NT2/D1 (cell line): ENCODE measurements around the gene NTM.

Experiments used
- SUZ12 ChIP-seq: IDR thresholded peaks from 2 replicates; pipeline ENCODE4 v1.6.1; 2011; ENCODE audit not compliant: insufficient read length, insufficient read depth; ENCODE audit errors: extremely low read depth
- ZNF274 ChIP-seq: IDR thresholded peaks from 2 replicates; pipeline ENCODE4 v1.6.1; 2011; ENCODE audit warnings: mild to moderate bottlenecking, low read depth, low read length

DNA sequence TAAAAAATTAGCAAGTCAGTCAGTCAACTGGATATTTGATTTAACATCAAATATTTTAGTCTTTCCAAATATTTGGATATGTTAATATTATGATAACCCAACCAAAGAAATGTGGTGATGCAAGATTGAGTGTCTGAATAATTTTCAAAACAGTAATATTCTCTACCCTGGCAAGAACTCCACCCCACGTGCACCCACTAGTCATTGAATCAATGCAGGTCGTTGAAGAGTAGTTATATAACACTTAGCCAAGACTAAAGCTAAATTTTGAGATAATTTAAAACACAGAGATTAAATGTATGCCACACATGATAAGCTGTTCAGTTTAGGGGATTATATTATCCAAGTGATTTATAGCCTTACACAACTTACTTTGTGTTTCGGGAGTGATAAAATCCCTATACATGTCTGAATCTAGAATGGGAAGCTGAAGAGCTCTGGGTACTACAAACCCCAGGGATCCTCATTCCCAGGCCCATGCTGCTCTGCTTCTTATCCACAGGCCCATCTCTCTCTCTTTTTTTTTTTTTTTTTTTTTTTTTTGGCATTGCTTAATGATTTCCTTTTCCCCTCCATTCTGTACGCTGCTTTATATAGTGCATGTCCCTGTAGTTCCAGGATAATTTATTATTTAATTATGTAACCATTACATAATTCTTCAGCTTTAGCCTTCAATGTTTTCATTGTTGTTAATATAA lies 392.9 kb downstream of the NTM start:
- no peak for TF ChIP-seq SUZ12
- TF ChIP-seq ZNF274, result no peak
